DMS79 (cell line): ENCODE measurements around the gene DNAJB11.
"Not testable (repeated sequence)": the region's sequence is repeated elsewhere in the genome, so short reads cannot be mapped to it uniquely, and the experiment has no call there.

Experiments
- DNase-seq: peaks from one replicate; lab custom pipeline; 2025; lab: John Stamatoyannopoulos, UW

DNAJB11 gene

GRCh38 chr3:186570096-186570940 lies at the start of gene DNAJB11:
TSS of gene DNAJB11 (plus strand) at chr3:186570720. CDS start at chr3:186570898, 178 bp downstream.
- peak; percentile 99 for DNase-seq

- DNase-seq, result no peak
Observed at GRCh38 chr3:186520957-186521842, 49.3 kb upstream of the DNAJB11 start.

- DNase-seq, result no peak
Observed at GRCh38 chr3:186523022-186523421, 47.5 kb upstream of the DNAJB11 start.

GRCh38 chr3:186523434-186523833 lies 47.1 kb upstream of the DNAJB11 start:
- no peak for DNase-seq

- no peak for DNase-seq
Observed at GRCh38 chr3:186524616-186525015, 45.9 kb upstream of the DNAJB11 start.

- DNase-seq, result no peak
Observed at GRCh38 chr3:186525369-186526255, 44.9 kb upstream of the DNAJB11 start.

GRCh38 chr3:186526256-186526606 lies 44.3 kb upstream of the DNAJB11 start:
- no peak for DNase-seq

- no peak for DNase-seq
Observed at GRCh38 chr3:186529201-186529999, 41.1 kb upstream of the DNAJB11 start.

- DNase-seq, result no peak
Observed at GRCh38 chr3:186530415-186530814, 40.1 kb upstream of the DNAJB11 start.

- DNase-seq, result not testable (repeated sequence)
Observed at GRCh38 chr3:186531694-186532093, 38.8 kb upstream of the DNAJB11 start.

- DNase-seq, result no peak
Observed at GRCh38 chr3:186532598-186533072, 37.9 kb upstream of the DNAJB11 start.

- no peak for DNase-seq
Observed at GRCh38 chr3:186534113-186534669, 36.3 kb upstream of the DNAJB11 start.

- DNase-seq, result no peak
Observed at GRCh38 chr3:186536883-186537844, 33.4 kb upstream of the DNAJB11 start.

- DNase-seq, result no peak
Observed at GRCh38 chr3:186538779-186539178, 31.7 kb upstream of the DNAJB11 start.

GRCh38 chr3:186540221-186540834 lies 30.2 kb upstream of the DNAJB11 start:
- DNase-seq, result peak; percentile 19

- DNase-seq, result no peak
Observed at GRCh38 chr3:186540835-186541226, 29.7 kb upstream of the DNAJB11 start.

- DNase-seq, result no peak
Observed at GRCh38 chr3:186544281-186544680, 26.2 kb upstream of the DNAJB11 start, which contains the start of gene CRYGS. TSS of gene CRYGS (minus strand) at chr3:186544380. CDS start at chr3:186544326, 54 bp downstream.

- DNase-seq, result no peak
Observed at GRCh38 chr3:186549497-186549896, 21.0 kb upstream of the DNAJB11 start.

GRCh38 chr3:186551387-186551786 lies 19.1 kb upstream of the DNAJB11 start:
- no peak for DNase-seq
